GM18517 (cell line): Measurements from ENCODE around the gene MAML2.

ENCODE experiments used
- ATAC-seq: cut with Tn5 transposase; IDR thresholded peaks from one replicate; pipeline ENCODE4 v1.9.1; 2021; ENCODE audit warnings: mild to moderate bottlenecking, moderate library complexity; ENCODE audit not compliant: unreplicated experiment

The MAML2 gene

GRCh38 chr11:96318850-96319249, 24.1 kb downstream of the MAML2 start:
- no peak for ATAC-seq

- no peak for ATAC-seq
These were observed 24.6 kb downstream of the MAML2 start for GRCh38 chr11:96318399-96318798.

GRCh38 chr11:96317985-96318384, 25.0 kb downstream of the MAML2 start:
- ATAC-seq, result no peak

GRCh38 chr11:96317571-96317970, 25.4 kb downstream of the MAML2 start:
- ATAC-seq, result no peak

- no peak for ATAC-seq
These were observed 26.1 kb downstream of the MAML2 start for GRCh38 chr11:96316869-96317268.

- no peak for ATAC-seq
These were observed 27.5 kb downstream of the MAML2 start for GRCh38 chr11:96315476-96315875.

GRCh38 chr11:96314326-96315020, 28.5 kb downstream of the MAML2 start:
- no peak for ATAC-seq

GRCh38 chr11:96313163-96313562, 29.8 kb downstream of the MAML2 start:
- ATAC-seq, result no peak

- ATAC-seq, result no peak
These were observed 31.9 kb downstream of the MAML2 start for GRCh38 chr11:96311120-96311568.

GRCh38 chr11:96310236-96310635, 32.8 kb downstream of the MAML2 start:
- ATAC-seq, result no peak

- ATAC-seq, result no peak
These were observed 33.4 kb downstream of the MAML2 start for GRCh38 chr11:96309643-96310017.

- ATAC-seq, result no peak
These were observed 33.9 kb downstream of the MAML2 start for GRCh38 chr11:96309016-96309642.

GRCh38 chr11:96307776-96308140, 35.2 kb downstream of the MAML2 start:
- no peak for ATAC-seq

GRCh38 chr11:96306933-96307775, 35.8 kb downstream of the MAML2 start:
- ATAC-seq, result no peak

- no peak for ATAC-seq
These were observed 36.4 kb downstream of the MAML2 start for GRCh38 chr11:96306600-96306932.

GRCh38 chr11:96306071-96306470, 36.9 kb downstream of the MAML2 start:
- no peak for ATAC-seq

- no peak for ATAC-seq
These were observed 39.0 kb downstream of the MAML2 start for GRCh38 chr11:96303980-96304379.

- ATAC-seq, result no peak
These were observed 39.9 kb downstream of the MAML2 start for GRCh38 chr11:96303064-96303463.

- no peak for ATAC-seq
These were observed 41.2 kb downstream of the MAML2 start for GRCh38 chr11:96301818-96302217.

GRCh38 chr11:96299155-96299888, 43.7 kb downstream of the MAML2 start:
- no peak for ATAC-seq

- no peak for ATAC-seq
These were observed 47.6 kb downstream of the MAML2 start for GRCh38 chr11:96295369-96295768.
